ENCODE measurements around the gene MIAT. TPM values are rescaled to one million over a fixed set of nuclear protein-coding genes. Genes with fewer than 3 reads are reported as not detected.
A peak's percentile ranks its signal among the peaks of the same experiment; 100 is the strongest.

The MIAT gene
- total and polyA plus RNA-seq, 9 of the 15 experiments (the other 6 are each of a cell fraction or from before 2014, with no cell fraction given) = 0.03 to 0.93 (median 0.34) TPM

DNA sequence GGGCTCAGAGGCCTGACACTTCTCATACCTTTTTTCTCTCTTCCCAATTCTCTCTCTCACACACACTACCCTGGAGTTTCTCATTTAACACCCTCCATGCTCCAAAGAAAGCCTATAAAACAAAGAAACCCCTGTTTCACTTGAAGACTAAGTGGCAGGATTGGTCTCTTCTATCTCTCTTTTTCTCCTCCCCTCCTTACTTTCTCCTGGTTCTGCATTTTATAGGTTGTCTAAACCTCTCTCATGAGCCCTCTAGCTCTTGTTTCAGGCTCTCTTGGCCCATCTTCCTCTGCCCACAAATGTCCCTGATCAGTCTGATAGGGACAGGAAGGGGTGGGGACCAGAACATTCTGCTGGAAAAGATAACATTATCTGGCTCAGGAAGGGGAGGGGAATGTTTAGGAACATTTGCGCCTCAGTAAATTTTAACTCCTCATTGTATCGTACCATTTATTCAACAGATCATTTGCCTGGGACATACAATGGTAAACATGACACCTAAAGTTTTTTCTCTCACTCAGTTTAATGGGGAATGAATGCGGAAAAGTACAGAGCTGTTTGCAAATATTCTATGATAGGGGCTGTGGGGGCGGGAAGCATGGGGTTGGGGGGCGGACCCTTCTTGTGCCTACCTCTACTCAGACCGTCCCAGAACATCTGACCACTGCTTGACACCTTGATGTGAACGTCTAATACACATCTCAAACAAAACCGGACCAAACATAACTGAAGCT, 24.8 kb upstream of the MIAT start (continued):
- TF ChIP-seq, protein P1, sequence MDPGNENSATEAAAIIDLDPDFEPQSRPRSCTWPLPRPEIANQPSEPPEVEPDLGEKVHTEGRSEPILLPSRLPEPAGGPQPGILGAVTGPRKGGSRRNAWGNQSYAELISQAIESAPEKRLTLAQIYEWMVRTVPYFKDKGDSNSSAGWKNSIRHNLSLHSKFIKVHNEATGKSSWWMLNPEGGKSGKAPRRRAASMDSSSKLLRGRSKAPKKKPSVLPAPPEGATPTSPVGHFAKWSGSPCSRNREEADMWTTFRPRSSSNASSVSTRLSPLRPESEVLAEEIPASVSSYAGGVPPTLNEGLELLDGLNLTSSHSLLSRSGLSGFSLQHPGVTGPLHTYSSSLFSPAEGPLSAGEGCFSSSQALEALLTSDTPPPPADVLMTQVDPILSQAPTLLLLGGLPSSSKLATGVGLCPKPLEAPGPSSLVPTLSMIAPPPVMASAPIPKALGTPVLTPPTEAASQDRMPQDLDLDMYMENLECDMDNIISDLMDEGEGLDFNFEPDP (CRISPR knock-in tag; IDR thresholded peaks at IDR 0.05) = no peak
- no peak for TF ChIP-seq RBM17 (IDR thresholded peaks at IDR 0.05; ENCODE audit: borderline replicate concordance, low read depth, low read length)
- peak; percentile 88 for TF ChIP-seq CTBP1 (IDR thresholded peaks at IDR 0.05; ENCODE audit: borderline replicate concordance)
- TF ChIP-seq C11orf30 (IDR thresholded peaks at IDR 0.05; ENCODE audit: low read depth) = no peak
- TF ChIP-seq, protein P2, sequence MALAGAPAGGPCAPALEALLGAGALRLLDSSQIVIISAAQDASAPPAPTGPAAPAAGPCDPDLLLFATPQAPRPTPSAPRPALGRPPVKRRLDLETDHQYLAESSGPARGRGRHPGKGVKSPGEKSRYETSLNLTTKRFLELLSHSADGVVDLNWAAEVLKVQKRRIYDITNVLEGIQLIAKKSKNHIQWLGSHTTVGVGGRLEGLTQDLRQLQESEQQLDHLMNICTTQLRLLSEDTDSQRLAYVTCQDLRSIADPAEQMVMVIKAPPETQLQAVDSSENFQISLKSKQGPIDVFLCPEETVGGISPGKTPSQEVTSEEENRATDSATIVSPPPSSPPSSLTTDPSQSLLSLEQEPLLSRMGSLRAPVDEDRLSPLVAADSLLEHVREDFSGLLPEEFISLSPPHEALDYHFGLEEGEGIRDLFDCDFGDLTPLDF (CRISPR knock-in tag; IDR thresholded peaks at IDR 0.05) = no peak
- no peak for TF ChIP-seq HSF4 (CRISPR knock-in tag; IDR thresholded peaks at IDR 0.05; ENCODE audit: borderline replicate concordance)
- TF ChIP-seq, protein P3, sequence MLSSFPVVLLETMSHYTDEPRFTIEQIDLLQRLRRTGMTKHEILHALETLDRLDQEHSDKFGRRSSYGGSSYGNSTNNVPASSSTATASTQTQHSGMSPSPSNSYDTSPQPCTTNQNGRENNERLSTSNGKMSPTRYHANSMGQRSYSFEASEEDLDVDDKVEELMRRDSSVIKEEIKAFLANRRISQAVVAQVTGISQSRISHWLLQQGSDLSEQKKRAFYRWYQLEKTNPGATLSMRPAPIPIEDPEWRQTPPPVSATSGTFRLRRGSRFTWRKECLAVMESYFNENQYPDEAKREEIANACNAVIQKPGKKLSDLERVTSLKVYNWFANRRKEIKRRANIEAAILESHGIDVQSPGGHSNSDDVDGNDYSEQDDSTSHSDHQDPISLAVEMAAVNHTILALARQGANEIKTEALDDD (IDR thresholded peaks at IDR 0.05) = no peak; the same call in none of the 2 replicates
- TF ChIP-seq, protein P4, sequence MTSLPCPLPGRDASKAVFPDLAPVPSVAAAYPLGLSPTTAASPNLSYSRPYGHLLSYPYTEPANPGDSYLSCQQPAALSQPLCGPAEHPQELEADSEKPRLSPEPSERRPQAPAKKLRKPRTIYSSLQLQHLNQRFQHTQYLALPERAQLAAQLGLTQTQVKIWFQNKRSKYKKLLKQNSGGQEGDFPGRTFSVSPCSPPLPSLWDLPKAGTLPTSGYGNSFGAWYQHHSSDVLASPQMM (CRISPR knock-in tag; IDR thresholded peaks at IDR 0.05) = no peak
- TF ChIP-seq, protein P5, sequence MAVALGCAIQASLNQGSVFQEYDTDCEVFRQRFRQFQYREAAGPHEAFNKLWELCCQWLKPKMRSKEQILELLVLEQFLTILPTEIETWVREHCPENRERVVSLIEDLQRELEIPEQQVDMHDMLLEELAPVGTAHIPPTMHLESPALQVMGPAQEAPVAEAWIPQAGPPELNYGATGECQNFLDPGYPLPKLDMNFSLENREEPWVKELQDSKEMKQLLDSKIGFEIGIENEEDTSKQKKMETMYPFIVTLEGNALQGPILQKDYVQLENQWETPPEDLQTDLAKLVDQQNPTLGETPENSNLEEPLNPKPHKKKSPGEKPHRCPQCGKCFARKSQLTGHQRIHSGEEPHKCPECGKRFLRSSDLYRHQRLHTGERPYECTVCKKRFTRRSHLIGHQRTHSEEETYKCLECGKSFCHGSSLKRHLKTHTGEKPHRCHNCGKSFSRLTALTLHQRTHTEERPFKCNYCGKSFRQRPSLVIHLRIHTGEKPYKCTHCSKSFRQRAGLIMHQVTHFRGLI (CRISPR knock-in tag; IDR thresholded peaks at IDR 0.05) = no peak
- TF ChIP-seq ZFP30 (CRISPR knock-in tag; IDR thresholded peaks at IDR 0.05; ENCODE audit: borderline replicate concordance) = no peak
- TF ChIP-seq, protein P6, sequence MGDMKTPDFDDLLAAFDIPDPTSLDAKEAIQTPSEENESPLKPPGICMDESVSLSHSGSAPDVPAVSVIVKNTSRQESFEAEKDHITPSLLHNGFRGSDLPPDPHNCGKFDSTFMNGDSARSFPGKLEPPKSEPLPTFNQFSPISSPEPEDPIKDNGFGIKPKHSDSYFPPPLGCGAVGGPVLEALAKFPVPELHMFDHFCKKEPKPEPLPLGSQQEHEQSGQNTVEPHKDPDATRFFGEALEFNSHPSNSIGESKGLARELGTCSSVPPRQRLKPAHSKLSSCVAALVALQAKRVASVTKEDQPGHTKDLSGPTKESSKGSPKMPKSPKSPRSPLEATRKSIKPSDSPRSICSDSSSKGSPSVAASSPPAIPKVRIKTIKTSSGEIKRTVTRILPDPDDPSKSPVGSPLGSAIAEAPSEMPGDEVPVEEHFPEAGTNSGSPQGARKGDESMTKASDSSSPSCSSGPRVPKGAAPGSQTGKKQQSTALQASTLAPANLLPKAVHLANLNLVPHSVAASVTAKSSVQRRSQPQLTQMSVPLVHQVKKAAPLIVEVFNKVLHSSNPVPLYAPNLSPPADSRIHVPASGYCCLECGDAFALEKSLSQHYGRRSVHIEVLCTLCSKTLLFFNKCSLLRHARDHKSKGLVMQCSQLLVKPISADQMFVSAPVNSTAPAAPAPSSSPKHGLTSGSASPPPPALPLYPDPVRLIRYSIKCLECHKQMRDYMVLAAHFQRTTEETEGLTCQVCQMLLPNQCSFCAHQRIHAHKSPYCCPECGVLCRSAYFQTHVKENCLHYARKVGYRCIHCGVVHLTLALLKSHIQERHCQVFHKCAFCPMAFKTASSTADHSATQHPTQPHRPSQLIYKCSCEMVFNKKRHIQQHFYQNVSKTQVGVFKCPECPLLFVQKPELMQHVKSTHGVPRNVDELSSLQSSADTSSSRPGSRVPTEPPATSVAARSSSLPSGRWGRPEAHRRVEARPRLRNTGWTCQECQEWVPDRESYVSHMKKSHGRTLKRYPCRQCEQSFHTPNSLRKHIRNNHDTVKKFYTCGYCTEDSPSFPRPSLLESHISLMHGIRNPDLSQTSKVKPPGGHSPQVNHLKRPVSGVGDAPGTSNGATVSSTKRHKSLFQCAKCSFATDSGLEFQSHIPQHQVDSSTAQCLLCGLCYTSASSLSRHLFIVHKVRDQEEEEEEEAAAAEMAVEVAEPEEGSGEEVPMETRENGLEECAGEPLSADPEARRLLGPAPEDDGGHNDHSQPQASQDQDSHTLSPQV (IDR thresholded peaks at IDR 0.05) = peak; percentile 76; the same call in 1 of the 2 replicates
- peak; percentile 72 for TF ChIP-seq ZNF589 (CRISPR knock-in tag; IDR thresholded peaks at IDR 0.05; ENCODE audit: low read depth)
- TF ChIP-seq, protein P7, sequence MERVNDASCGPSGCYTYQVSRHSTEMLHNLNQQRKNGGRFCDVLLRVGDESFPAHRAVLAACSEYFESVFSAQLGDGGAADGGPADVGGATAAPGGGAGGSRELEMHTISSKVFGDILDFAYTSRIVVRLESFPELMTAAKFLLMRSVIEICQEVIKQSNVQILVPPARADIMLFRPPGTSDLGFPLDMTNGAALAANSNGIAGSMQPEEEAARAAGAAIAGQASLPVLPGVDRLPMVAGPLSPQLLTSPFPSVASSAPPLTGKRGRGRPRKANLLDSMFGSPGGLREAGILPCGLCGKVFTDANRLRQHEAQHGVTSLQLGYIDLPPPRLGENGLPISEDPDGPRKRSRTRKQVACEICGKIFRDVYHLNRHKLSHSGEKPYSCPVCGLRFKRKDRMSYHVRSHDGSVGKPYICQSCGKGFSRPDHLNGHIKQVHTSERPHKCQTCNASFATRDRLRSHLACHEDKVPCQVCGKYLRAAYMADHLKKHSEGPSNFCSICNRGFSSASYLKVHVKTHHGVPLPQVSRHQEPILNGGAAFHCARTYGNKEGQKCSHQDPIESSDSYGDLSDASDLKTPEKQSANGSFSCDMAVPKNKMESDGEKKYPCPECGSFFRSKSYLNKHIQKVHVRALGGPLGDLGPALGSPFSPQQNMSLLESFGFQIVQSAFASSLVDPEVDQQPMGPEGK (CRISPR knock-in tag; IDR thresholded peaks at IDR 0.05; ENCODE audit: borderline replicate concordance) = no peak
- TF ChIP-seq TGIF2 (CRISPR knock-in tag; IDR thresholded peaks at IDR 0.05) = no peak
